Heart right ventricle (tissue), 16 donors: Measurements from ENCODE around the gene OTUD5. TPM values are rescaled to one million over a fixed set of nuclear protein-coding genes. Genes with fewer than 3 reads are reported as not detected.

Experiments
- ATAC-seq, 8 donors: fragments of 200-7000 bp; cut with Tn5 transposase; one replicate each; pipeline ENCODE4 v1.9.1; 2020; ENCODE audit warnings: mild to moderate bottlenecking in 8 of 8, moderate library complexity in 8 of 8, moderate number of reproducible peaks in 1 of 8
- DNase-seq, 2 donors: peaks; one replicate each; pipeline ENCODE4 v3.0.0-alpha.2; 2020
- H3K27ac ChIP-seq, 10 donors: fragments of 200-600 bp; sonication (generic) in 2 of 10; one replicate each; pipeline versions ENCODE4 v1.5.0 to v1.8.0; 2020 to 2022; ENCODE audit warnings: mild to moderate bottlenecking in 3 of 10
- H3K27me3 ChIP-seq, 7 donors: fragments of 200-600 bp; one replicate each; pipeline ENCODE4 v1.8.0; 2021 to 2022; ENCODE audit warnings: mild to moderate bottlenecking in 2 of 7
- H3K36me3 ChIP-seq, 9 donors: fragments of 200-600 bp; sonication (generic) in 1 of 9; one replicate each; pipeline versions ENCODE4 v1.5.0 to v1.8.0; 2020 to 2022; ENCODE audit warnings: mild to moderate bottlenecking in 2 of 9
- H3K4me1 ChIP-seq, 9 donors: fragments of 200-600 bp; sonication (generic) in 1 of 9; one replicate each; pipeline versions ENCODE4 v1.5.0 to v1.8.0; 2020 to 2022; ENCODE audit warnings: mild to moderate bottlenecking in 4 of 9
- H3K4me3 ChIP-seq, 10 donors: fragments of 200-600 bp; sonication (generic) in 2 of 10; one replicate each; pipeline versions ENCODE4 v1.5.0 to v1.8.0; 2020 to 2022; ENCODE audit warnings: mild to moderate bottlenecking in 7 of 10, moderate library complexity in 2 of 10
- H3K9me3 ChIP-seq, 11 donors: fragments of 200-600 bp in 10 of 11; sonication (generic) in 2 of 11; one replicate each; pipeline versions ENCODE4 v1.5.0 to v1.8.0; 2013 to 2022; ENCODE audit warnings: mild to moderate bottlenecking in 2 of 11, control low read depth in 1 of 11, moderate library complexity in 1 of 11
- WGBS, 2 donors: extraction: QIAGEN DNeasy Blood & Tissue Kit; methylation state at CpG; one replicate each; pipeline ENCODE4 v1.1.7; 2013; ENCODE audit warnings: inconsistent platforms in 1 of 2; 5-methylcytosine and 5-hydroxymethylcytosine counted together
- intact Hi-C, 10 donors: fragments of 100-400 bp; cut with DNase I; formaldehyde crosslinking; loops; one replicate each; pipeline versions ENCODE4 v1.11.1 to v1.14.2; 2022
- polyA plus RNA-seq, 2 donors: library from polyadenylated mRNA; stranded (reverse); fragments of 200-250 nt; gene quantifications; one replicate each; pipeline ENCODE4 v1.2.3, GENCODE V29; 2013
- total RNA-seq, 10 donors: library from RNA; stranded (reverse); fragmentation: NEBNext Ultra II Directional in 3 of 10; extraction: Animal tissue kit (Norgen Biotek cat#: 25700) in 3 of 10; gene quantifications; one replicate each; pipeline versions ENCODE4 v1.2.1 to v1.2.4, GENCODE V29; 2021 to 2023
- TF ChIP-seq, protein P1 (sequence below), 9 donors: fragments of 200-600 bp; sonication (generic) in 2 of 9; IDR thresholded peaks; one replicate each; pipeline versions ENCODE4 v1.5.0 to v1.8.0; 2021 to 2022; ENCODE audit warnings: antibody characterized with exemption in 9 of 9, mild to moderate bottlenecking in 5 of 9, moderate library complexity in 1 of 9
- donor health status: Arrhythmogenic right ventricular cardiomyopathy.
- donor health status: ischemic (EF 13 %, LVEDD 7.1; RV severe dilation, severe dysfunction).
- donor health status: healthy with polysubstance abuse.
- donor health status: DM: no; HTN: yes; CAD: no.
- donor health status: DM: no; HTN: no; CAD: no.
- donor health status: ischemic (EF 25% LVEDD 6.9; RV normal size, moderate dysfunction).
- donor health status: ischemic (EF 25% LVEDD 5.7; RV mildly dilated, moderate dysfunction).
- donor health status: healthy.
- donor health status: DM: yes; HTN: yes; CAD: no.
- donor health status: Ischemic cardiomyopathy.
- donor health status: ischemic (EF 35%, LVEDD 5.7; RV mildly dilated, moderate dysfunction).
- donor health status: nonischemic (EF 11% LVEDD 7.7; RV severe dilation, severe dysfunction).
- donor health status: DM: yes; HTN: yes; CAD: no.
- donor health status: PGD.
- donor health status: ischemic (EF 29% LVEDD 5.4; RV normal size, mild dysfunction).
- donor health status: nonischemic (EF 23%, LVEDD 6.1; RV moderate dilation, normal function).

Gene OTUD5
- total and polyA plus RNA-seq, 12 donors, result 17.9 to 27.3 (median 24.7) TPM

DNA sequence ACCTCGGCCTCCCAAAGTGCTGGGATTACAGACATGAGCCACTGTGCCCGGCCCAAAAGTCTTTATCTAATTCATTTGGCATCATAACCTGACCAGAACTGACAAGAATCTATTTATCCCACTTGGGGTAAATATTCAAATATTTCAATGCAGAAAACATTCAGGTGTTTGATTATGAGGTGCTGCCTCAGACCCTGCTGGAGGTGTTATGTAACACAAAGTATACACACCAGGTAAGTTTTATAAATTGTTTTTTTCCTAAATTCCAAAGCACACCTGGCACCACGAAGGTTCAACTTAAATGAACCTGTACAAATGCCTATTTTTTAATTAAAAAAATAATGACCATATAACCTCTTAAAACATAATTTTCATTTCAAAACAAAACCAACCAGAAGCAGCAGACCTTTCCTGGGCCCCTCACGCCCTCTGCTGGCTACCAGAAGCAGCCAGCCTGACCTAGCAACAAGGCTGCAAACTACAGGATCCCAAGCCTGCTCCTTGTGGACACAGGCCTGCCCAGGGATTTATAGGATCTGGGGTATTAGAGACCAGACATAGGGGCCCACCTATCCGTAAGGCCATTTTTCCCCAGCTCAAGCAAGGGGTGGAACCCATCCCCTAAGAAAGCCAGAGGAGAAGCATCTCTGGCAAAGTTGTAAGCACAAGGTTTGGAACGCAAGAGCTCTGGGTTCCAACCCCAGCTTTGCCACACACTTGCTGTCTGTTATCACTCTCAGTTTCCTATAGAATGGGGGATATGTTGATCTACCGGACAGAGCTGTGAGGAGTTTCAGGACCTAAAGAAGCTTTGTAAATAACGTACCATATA, 11.7 kb downstream of the OTUD5 start:
- H3K4me1 ChIP-seq, result peaks cover 0 to 22% (median 11%) of the 10 kb centered on the region in 9 donors
- WGBS, 2 donors, result 50 to 58% methylated on average over 8 of the region's 8 CpGs
- no peaks in the 10 kb centered on the region for H3K9me3 ChIP-seq
- H3K27ac ChIP-seq, result no peak overlapping the region
- TF ChIP-seq, protein P1, sequence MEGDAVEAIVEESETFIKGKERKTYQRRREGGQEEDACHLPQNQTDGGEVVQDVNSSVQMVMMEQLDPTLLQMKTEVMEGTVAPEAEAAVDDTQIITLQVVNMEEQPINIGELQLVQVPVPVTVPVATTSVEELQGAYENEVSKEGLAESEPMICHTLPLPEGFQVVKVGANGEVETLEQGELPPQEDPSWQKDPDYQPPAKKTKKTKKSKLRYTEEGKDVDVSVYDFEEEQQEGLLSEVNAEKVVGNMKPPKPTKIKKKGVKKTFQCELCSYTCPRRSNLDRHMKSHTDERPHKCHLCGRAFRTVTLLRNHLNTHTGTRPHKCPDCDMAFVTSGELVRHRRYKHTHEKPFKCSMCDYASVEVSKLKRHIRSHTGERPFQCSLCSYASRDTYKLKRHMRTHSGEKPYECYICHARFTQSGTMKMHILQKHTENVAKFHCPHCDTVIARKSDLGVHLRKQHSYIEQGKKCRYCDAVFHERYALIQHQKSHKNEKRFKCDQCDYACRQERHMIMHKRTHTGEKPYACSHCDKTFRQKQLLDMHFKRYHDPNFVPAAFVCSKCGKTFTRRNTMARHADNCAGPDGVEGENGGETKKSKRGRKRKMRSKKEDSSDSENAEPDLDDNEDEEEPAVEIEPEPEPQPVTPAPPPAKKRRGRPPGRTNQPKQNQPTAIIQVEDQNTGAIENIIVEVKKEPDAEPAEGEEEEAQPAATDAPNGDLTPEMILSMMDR (IDR thresholded peaks at IDR 0.05), result peak; percentile 30 to 84 (median 66)
- peaks cover 0 to 26% (median 0%) of the 10 kb centered on the region in 9 donors for H3K36me3 ChIP-seq
- no peak overlapping the region for H3K4me3 ChIP-seq
- no peaks in the 10 kb centered on the region for H3K27me3 ChIP-seq
- intact Hi-C loops, result loop anchor here in 1 of 10 donors (5.0 kb wide), 1 partner anchor 298 kb away; no protein-coding TSS in a partner anchor
- peak; percentile 29 to 37 for DNase-seq
- ATAC-seq, result peak in 5 of 8 donors; percentile 37 to 69 (median 66)

DNA sequence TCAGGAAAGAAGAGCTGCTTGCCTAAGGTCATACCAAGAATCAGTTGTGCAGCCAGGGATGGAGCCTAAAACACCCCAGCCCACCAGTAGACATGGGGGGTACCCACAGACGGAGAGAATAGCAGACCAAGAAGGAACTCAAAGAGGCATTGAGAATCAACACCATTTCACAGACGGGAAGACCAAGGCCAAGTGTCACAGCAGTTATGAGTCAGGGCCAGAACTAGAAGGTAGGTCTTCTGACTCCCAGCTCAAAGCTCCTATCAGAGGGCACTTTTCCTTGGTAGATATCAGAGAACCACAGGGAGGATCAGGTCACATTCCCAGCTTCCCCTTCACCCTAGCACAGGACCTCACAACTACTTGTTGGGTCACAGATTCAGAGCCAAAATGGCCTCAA, 14.5 kb downstream of the OTUD5 start:
- Histone ChIP-seq H3K36me3 (peaks cover 0 to 27% (median 0%) of the 10 kb centered on the region in 9 donors), H3K4me1 (peaks cover 0 to 43% (median 25%) of the 10 kb centered on the region in 9 donors), H3K27me3 (no peaks in the 10 kb centered on the region), H3K27ac (peak overlapping the region in 1 of 10 donors; percentile 34), H3K4me3 (no peak overlapping the region), H3K9me3 (no peaks in the 10 kb centered on the region)
- intact Hi-C loops, result no loop called here
- no peak for DNase-seq
- TF ChIP-seq, protein P1 (IDR thresholded peaks at IDR 0.05), result no peak
- WGBS, 2 donors, result 70 to 91% methylated on average over 2 of the region's 2 CpGs
- ATAC-seq, result no peak

DNA sequence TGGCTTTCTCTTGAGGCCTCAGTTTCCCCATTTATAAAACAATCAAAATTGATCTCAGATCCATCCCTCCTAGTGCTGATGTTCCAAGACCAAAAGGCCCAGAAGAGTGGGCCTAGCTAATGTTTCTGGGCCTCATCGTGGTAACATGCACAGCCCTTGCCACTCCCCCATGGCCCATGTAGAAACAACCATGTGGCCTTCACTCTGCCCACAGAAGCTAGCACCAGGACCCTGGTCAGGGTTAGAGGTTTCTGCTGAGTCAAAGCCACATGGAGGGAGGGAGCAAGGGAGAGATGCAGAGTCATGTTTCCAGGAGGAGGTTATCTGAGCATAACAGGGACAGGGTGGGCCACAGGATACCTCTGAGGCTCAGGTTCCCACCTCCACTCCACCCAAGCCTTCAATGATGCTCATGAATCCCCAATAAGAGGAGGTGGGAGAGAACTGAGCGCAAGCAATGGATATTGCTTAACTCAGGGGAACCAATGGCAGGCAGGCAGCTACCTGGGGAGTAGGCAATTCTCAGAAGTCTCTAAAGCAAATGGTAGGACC, 16.9 kb downstream of the OTUD5 start:
- Histone ChIP-seq H3K27me3 (no peaks in the 10 kb centered on the region), H3K27ac (peak overlapping the region in 1 of 10 donors; percentile 89), H3K36me3 (peaks cover 0 to 39% (median 0%) of the 10 kb centered on the region in 9 donors), H3K4me1 (peaks cover 0 to 66% (median 18%) of the 10 kb centered on the region in 9 donors), H3K9me3 (no peaks in the 10 kb centered on the region), H3K4me3 (no peak overlapping the region)
- TF ChIP-seq, protein P1 (IDR thresholded peaks at IDR 0.05), result no peak
- intact Hi-C loops, result no loop called here
- DNase-seq, result no peak
- WGBS, 2 donors, result 84 to 94% methylated on average over 2 of the region's 2 CpGs
- ATAC-seq, result no peak

DNA sequence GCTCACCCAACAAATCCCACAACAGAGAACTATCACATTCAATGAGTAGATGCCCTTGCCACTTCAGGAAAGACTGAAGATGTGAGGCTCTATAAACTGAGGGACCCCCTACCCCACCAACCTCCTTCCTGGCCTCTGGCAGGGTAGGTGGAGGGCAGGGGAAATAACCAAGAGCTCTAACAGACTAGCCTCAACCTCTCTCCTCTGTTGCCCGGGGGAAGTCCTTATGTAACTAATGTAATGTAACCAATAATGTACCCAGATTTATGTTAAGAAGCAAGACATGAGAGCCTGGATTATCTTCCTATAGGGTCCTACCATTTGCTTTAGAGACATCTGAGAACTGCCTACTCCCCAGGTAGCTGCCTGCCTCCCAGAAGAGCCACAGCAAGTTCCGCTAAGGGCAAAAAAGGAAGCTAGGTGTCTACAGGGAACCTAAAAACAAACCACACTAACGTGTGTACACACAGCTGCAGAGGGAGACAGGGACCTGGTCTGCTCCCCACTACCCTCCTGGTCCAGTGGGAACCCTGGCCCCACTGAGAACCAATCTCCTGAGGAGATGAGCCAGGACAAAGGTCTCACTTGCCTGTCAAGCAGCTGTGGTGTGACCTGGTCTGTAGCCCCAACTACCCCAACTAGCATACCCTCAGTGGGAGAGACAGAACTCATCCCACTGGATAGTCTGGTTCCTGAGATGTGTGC, 17.7 kb downstream of the OTUD5 start:
- intact Hi-C loops, result no loop called here
- 80 to 82% methylated on average over 3 of the region's 3 CpGs for WGBS, 2 donors
- Histone ChIP-seq H3K4me1 (peaks cover 0 to 74% (median 18%) of the 10 kb centered on the region in 9 donors), H3K27ac (peak overlapping the region in 2 of 10 donors; percentile 29 to 89), H3K4me3 (no peak overlapping the region), H3K9me3 (no peaks in the 10 kb centered on the region), H3K27me3 (no peaks in the 10 kb centered on the region), H3K36me3 (peaks cover 0 to 43% (median 0%) of the 10 kb centered on the region in 9 donors)
- TF ChIP-seq, protein P1 (IDR thresholded peaks at IDR 0.05), result no peak
- no peak for ATAC-seq
- DNase-seq, result no peak
